Ascending aorta (tissue), 2 donors: ENCODE results near the gene SDK2. TPM values are rescaled to one million over a fixed set of nuclear protein-coding genes. Genes with fewer than 3 reads are reported as not detected.

Experiments
- DNase-seq, 2 donors: peaks; one replicate each; pipeline ENCODE4 v3.0.0-alpha.2; 2019; ENCODE audit warnings: low spot score in 2 of 2
- H3K27ac ChIP-seq, 2 donors: fragments of 200-600 bp; sonication (generic); one replicate each; pipeline ENCODE4 v1.5.1; 2016 to 2017; ENCODE audit warnings: mild to moderate bottlenecking in 1 of 2
- H3K27me3 ChIP-seq: fragments of 200-600 bp; sonication (generic); one replicate; pipeline ENCODE4 v1.5.1; 2017
- H3K36me3 ChIP-seq, 2 donors: fragments of 200-600 bp; sonication (generic); one replicate each; pipeline ENCODE4 v1.5.1; 2016
- H3K4me1 ChIP-seq, 2 donors: fragments of 200-600 bp; sonication (generic); one replicate each; pipeline ENCODE4 v1.5.1; 2016 to 2017; ENCODE audit warnings: mild to moderate bottlenecking in 1 of 2
- H3K4me3 ChIP-seq, 2 donors: fragments of 200-600 bp; sonication (generic); one replicate each; pipeline ENCODE4 v1.5.1; 2016 to 2017; ENCODE audit warnings: mild to moderate bottlenecking in 1 of 2
- H3K9me3 ChIP-seq, 2 donors: fragments of 200-600 bp; sonication (generic); one replicate each; pipeline ENCODE4 v1.5.1; 2016
- CTCF ChIP-seq, 3 experiments: fragments of 200-600 bp in 2 of 3; fragments of 450-650 bp in 1 of 3; sonication (generic) in 2 of 3; IDR thresholded peaks; one replicate each; pipeline ENCODE4 v1.5.1; 2016 to 2019; ENCODE audit warnings: antibody characterized with exemption in 3 of 3, mild to moderate bottlenecking in 1 of 3, moderate library complexity in 1 of 3
- intact Hi-C: fragments of 100-400 bp; cut with DNase I; formaldehyde crosslinking; loops from one replicate; pipeline ENCODE4 v1.15.1; 2023
- total RNA-seq: library from RNA; depleted of rRNA; stranded (reverse); fragments of >200 nt; gene quantifications from one replicate; pipeline ENCODE4 v1.1.0, GENCODE V29; 2016

Gene SDK2
- total RNA-seq, 1 donor from 2014 or later: 8.1 TPM

- intact Hi-C loops: no loop called here
- Histone ChIP-seq H3K27me3 (no peaks in the 10 kb centered on the region), H3K27ac (no peak overlapping the region), H3K4me1 (no peaks in the 10 kb centered on the region), H3K9me3 (no peaks in the 10 kb centered on the region), H3K36me3 (no peaks in the 10 kb centered on the region), H3K4me3 (no peak overlapping the region)
- DNase-seq: no peak
- TF ChIP-seq CTCF (IDR thresholded peaks at IDR 0.05): no peak
Measured at GRCh38 chr17:73360961-73361761, 283.1 kb downstream of the SDK2 start.

GRCh38 chr17:73359987-73360410, 284.2 kb downstream of the SDK2 start:
- no peak for DNase-seq
- H3K9me3 ChIP-seq: no peaks in the 10 kb centered on the region
- TF ChIP-seq CTCF (IDR thresholded peaks at IDR 0.05): no peak
- H3K4me3 ChIP-seq: no peak overlapping the region
- intact Hi-C loops: no loop called here
- H3K4me1 ChIP-seq: no peaks in the 10 kb centered on the region
- H3K36me3 ChIP-seq: no peaks in the 10 kb centered on the region
- no peaks in the 10 kb centered on the region for H3K27me3 ChIP-seq
- H3K27ac ChIP-seq: no peak overlapping the region

- Histone ChIP-seq H3K27ac (no peak overlapping the region), H3K9me3 (no peaks in the 10 kb centered on the region), H3K27me3 (no peaks in the 10 kb centered on the region), H3K4me1 (no peaks in the 10 kb centered on the region), H3K36me3 (no peaks in the 10 kb centered on the region), H3K4me3 (no peak overlapping the region)
- no peak for DNase-seq
- intact Hi-C loops: no loop called here
- TF ChIP-seq CTCF (IDR thresholded peaks at IDR 0.05): no peak
Measured at GRCh38 chr17:73359352-73359751, 284.9 kb downstream of the SDK2 start.

- no peak for TF ChIP-seq CTCF (IDR thresholded peaks at IDR 0.05)
- H3K9me3 ChIP-seq: no peaks in the 10 kb centered on the region
- intact Hi-C loops: no loop called here
- no peak overlapping the region for H3K27ac ChIP-seq
- no peaks in the 10 kb centered on the region for H3K27me3 ChIP-seq
- no peaks in the 10 kb centered on the region for H3K36me3 ChIP-seq
- DNase-seq: no peak
- H3K4me1 ChIP-seq: no peaks in the 10 kb centered on the region
- no peak overlapping the region for H3K4me3 ChIP-seq
Measured at GRCh38 chr17:73358668-73359067, 285.6 kb downstream of the SDK2 start.

GRCh38 chr17:73357981-73358380, 286.3 kb downstream of the SDK2 start:
- no peaks in the 10 kb centered on the region for H3K36me3 ChIP-seq
- TF ChIP-seq CTCF (IDR thresholded peaks at IDR 0.05): no peak
- no peak for DNase-seq
- H3K4me3 ChIP-seq: no peak overlapping the region
- H3K27ac ChIP-seq: no peak overlapping the region
- no peaks in the 10 kb centered on the region for H3K4me1 ChIP-seq
- H3K9me3 ChIP-seq: no peaks in the 10 kb centered on the region
- H3K27me3 ChIP-seq: no peaks in the 10 kb centered on the region
- intact Hi-C loops: no loop called here
